Measurements from ENCODE around the gene ADD1. TPM values are rescaled to one million over a fixed set of nuclear protein-coding genes. Genes with fewer than 3 reads are reported as not detected.

ADD1 gene
- total RNA-seq, 4 donors from 2014 or later = 270 to 449 (median 327) TPM

GRCh38 chr4:2858451-2859217 lies 15.0 kb downstream of the ADD1 start:
- no peak overlapping the region for H3K4me3 ChIP-seq
- TF ChIP-seq POLR2A (IDR thresholded peaks at IDR 0.05) = no peak
- no peak for TF ChIP-seq CTCF (IDR thresholded peaks at IDR 0.05)
- TF ChIP-seq EP300 (IDR thresholded peaks at IDR 0.05) = no peak
- 43 to 54% methylated on average over 7 of the region's 7 CpGs for WGBS, 2 donors
- H3K4me1 ChIP-seq = peaks cover 0 to 97% (median 70%) of the 10 kb centered on the region in 4 donors
- no peak for DNase-seq (ENCODE audit: low spot score in 2 of 2)
- peak overlapping the region in 3 of 4 donors; percentile 36 to 48 (median 41) for H3K27ac ChIP-seq
- H3K27me3 ChIP-seq = no peaks in the 10 kb centered on the region
- H3K9me3 ChIP-seq = no peaks in the 10 kb centered on the region
- peaks cover 0 to 19% (median 6%) of the 10 kb centered on the region in 3 donors for H3K36me3 ChIP-seq

GRCh38 chr4:2859514-2859913 lies 15.9 kb downstream of the ADD1 start:
- Histone ChIP-seq H3K27ac (peak overlapping the region in 3 of 4 donors; percentile 36 to 41 (median 36)), H3K9me3 (no peaks in the 10 kb centered on the region), H3K27me3 (no peaks in the 10 kb centered on the region), H3K4me3 (no peak overlapping the region), H3K36me3 (peaks cover 0 to 10% (median 0%) of the 10 kb centered on the region in 3 donors), H3K4me1 (peaks cover 0 to 97% (median 73%) of the 10 kb centered on the region in 4 donors)
- TF ChIP-seq CTCF (IDR thresholded peaks at IDR 0.05) (no peak), POLR2A (IDR thresholded peaks at IDR 0.05) (no peak), EP300 (IDR thresholded peaks at IDR 0.05) (no peak)
- WGBS, 2 donors = 41 to 46% methylated on average over 3 of the region's 3 CpGs
- DNase-seq (ENCODE audit: low spot score in 2 of 2) = no peak

- Histone ChIP-seq H3K27me3 (no peaks in the 10 kb centered on the region), H3K4me3 (no peak overlapping the region), H3K36me3 (peaks cover 0 to 7% (median 0%) of the 10 kb centered on the region in 3 donors), H3K27ac (peak overlapping the region in 3 of 4 donors; percentile 36 to 79 (median 50)), H3K4me1 (peaks cover 0 to 97% (median 74%) of the 10 kb centered on the region in 4 donors), H3K9me3 (no peaks in the 10 kb centered on the region)
- WGBS, 2 donors = 55 to 57% methylated on average over 6 of the region's 6 CpGs
- no peak for DNase-seq (ENCODE audit: low spot score in 2 of 2)
- TF ChIP-seq POLR2A (IDR thresholded peaks at IDR 0.05) = no peak
- no peak for TF ChIP-seq CTCF (IDR thresholded peaks at IDR 0.05)
- peak in 1 of 2 donors; percentile 39 for TF ChIP-seq EP300 (IDR thresholded peaks at IDR 0.05)
Observed at GRCh38 chr4:2860391-2861348, 17.0 kb downstream of the ADD1 start.

- no peak for DNase-seq (ENCODE audit: low spot score in 2 of 2)
- H3K36me3 ChIP-seq = peaks cover 0 to 2% (median 0%) of the 10 kb centered on the region in 3 donors
- peak overlapping the region in 3 of 4 donors; percentile 16 to 79 (median 50) for H3K27ac ChIP-seq
- H3K4me3 ChIP-seq = no peak overlapping the region
- no peaks in the 10 kb centered on the region for H3K27me3 ChIP-seq
- 74 to 76% methylated on average over 4 of the region's 4 CpGs for WGBS, 2 donors
- no peaks in the 10 kb centered on the region for H3K9me3 ChIP-seq
- TF ChIP-seq CTCF (IDR thresholded peaks at IDR 0.05) = no peak
- peaks cover 0 to 100% (median 78%) of the 10 kb centered on the region in 4 donors for H3K4me1 ChIP-seq
Observed at GRCh38 chr4:2861631-2862436, 18.2 kb downstream of the ADD1 start.

All from tibial nerve (tissue), 4 donors.